Breast epithelium (tissue), 3 donors: ENCODE data around the gene OSTM1.

Experiments used
- CTCF ChIP-seq, 3 donors: fragments of 450-650 bp; IDR thresholded peaks; one replicate each; pipeline ENCODE4 v1.5.1; 2016 to 2017; ENCODE audit warnings: antibody characterized with exemption in 3 of 3, mild to moderate bottlenecking in 3 of 3, moderate library complexity in 3 of 3
- POLR2AphosphoS5 ChIP-seq, 3 donors: sonication (generic); formaldehyde crosslinking; IDR thresholded peaks; one replicate each; pipeline ENCODE4 v1.6.1; 2017; ENCODE audit warnings: antibody characterized with exemption in 3 of 3

- no peak for TF ChIP-seq CTCF (IDR thresholded peaks at IDR 0.05)
- TF ChIP-seq POLR2AphosphoS5 (IDR thresholded peaks at IDR 0.05): no peak
Observed at GRCh38 chr6:107999341-107999740, 75.2 kb downstream of the OSTM1 start.
